Left ventricle myocardium inferior (tissue), 1 donor: Measurements from ENCODE around the gene TAF1. TPM values are rescaled to one million over a fixed set of nuclear protein-coding genes. Genes with fewer than 3 reads are reported as not detected.
A peak's percentile ranks its signal among the peaks of the same experiment; 100 is the strongest.
"Not testable (repeated sequence)": the region's sequence is repeated elsewhere in the genome, so short reads cannot be mapped to it uniquely, and the experiment has no call there.

ENCODE experiments used
- DNase-seq: peaks from one replicate; pipeline ENCODE4 v3.0.0-alpha.2; 2020
- H3K27ac ChIP-seq: fragments of 200-600 bp; replicated peaks from 2 replicates; pipeline ENCODE4 v1.8.0; 2021
- H3K27me3 ChIP-seq: fragments of 200-600 bp; 2 replicates; pipeline ENCODE4 v1.8.0; 2021; ENCODE audit warnings: low read depth
- H3K36me3 ChIP-seq: fragments of 200-600 bp; 2 replicates; pipeline ENCODE4 v1.8.0; 2021
- H3K4me1 ChIP-seq: fragments of 200-600 bp; 2 replicates; pipeline ENCODE4 v1.8.0; 2021
- H3K4me3 ChIP-seq: fragments of 200-600 bp; 2 replicates; pipeline ENCODE4 v1.8.0; 2021; ENCODE audit warnings: mild to moderate bottlenecking, moderate library complexity
- H3K9me3 ChIP-seq: fragments of 200-600 bp; replicated peaks from 2 replicates; pipeline ENCODE4 v1.8.0; 2021
- intact Hi-C: fragments of 100-400 bp; cut with micrococcal nuclease; formaldehyde crosslinking; loops from one replicate; pipeline ENCODE4 v1.11.0; 2022
- total RNA-seq: library from RNA; stranded (reverse); fragmentation: NEBNext Ultra II Directional; extraction: Animal tissue kit (Norgen Biotek cat#: 25700); gene quantifications from one replicate; pipeline ENCODE4 v1.2.1, GENCODE V29; 2021
- TF ChIP-seq, protein P1 (sequence below): fragments of 200-600 bp; IDR thresholded peaks from 2 replicates; pipeline ENCODE4 v1.8.0; 2021; ENCODE audit warnings: antibody characterized with exemption, mild to moderate bottlenecking, borderline replicate concordance
- donor health status: DM: no; HTN: yes; CAD: no; lungs with severe emphysema.

The TAF1 gene
- total RNA-seq, 1 donor from 2014 or later: 15.9 TPM

DNA sequence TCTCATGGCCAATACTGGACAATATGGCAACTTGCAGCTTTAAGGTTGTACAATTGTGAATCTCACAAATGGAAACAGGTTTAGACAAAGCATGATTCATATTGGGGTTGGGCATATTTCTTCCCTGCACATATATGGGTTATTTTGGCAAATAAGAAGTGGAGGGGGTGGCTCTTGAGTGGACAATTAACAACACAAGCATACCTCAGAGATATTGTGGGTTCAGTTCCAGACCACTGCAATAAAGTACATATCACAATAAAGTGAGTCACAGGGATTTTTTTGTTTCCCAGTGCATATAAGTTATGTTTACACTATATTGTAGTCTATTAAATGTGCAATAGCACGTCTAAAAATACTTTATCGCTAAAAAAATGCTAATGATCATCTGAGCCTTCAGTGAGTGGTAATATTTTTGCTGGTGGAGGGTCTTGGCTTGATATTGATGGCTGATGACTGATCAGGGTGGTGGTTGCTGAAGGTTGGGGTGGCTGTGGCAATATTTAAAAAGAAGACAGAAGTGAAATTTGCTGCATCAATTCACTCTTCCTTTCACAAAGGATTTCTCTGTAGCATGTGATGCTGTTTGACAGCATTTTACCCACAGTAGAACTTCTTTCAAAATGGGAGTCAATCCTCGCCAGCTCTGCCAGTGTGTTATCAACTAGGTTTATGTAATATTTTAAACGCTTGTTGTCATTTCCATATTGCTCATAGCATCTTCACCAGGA lies 116.2 kb downstream of the TAF1 start:
- H3K36me3 ChIP-seq: no peaks in the 10 kb centered on the region
- no peak for DNase-seq
- TF ChIP-seq, protein P1, sequence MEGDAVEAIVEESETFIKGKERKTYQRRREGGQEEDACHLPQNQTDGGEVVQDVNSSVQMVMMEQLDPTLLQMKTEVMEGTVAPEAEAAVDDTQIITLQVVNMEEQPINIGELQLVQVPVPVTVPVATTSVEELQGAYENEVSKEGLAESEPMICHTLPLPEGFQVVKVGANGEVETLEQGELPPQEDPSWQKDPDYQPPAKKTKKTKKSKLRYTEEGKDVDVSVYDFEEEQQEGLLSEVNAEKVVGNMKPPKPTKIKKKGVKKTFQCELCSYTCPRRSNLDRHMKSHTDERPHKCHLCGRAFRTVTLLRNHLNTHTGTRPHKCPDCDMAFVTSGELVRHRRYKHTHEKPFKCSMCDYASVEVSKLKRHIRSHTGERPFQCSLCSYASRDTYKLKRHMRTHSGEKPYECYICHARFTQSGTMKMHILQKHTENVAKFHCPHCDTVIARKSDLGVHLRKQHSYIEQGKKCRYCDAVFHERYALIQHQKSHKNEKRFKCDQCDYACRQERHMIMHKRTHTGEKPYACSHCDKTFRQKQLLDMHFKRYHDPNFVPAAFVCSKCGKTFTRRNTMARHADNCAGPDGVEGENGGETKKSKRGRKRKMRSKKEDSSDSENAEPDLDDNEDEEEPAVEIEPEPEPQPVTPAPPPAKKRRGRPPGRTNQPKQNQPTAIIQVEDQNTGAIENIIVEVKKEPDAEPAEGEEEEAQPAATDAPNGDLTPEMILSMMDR: no peak
- H3K9me3 ChIP-seq: no peaks in the 10 kb centered on the region
- H3K27me3 ChIP-seq: no peaks in the 10 kb centered on the region
- H3K27ac ChIP-seq: no peak overlapping the region
- H3K4me1 ChIP-seq: no peaks in the 10 kb centered on the region
- no peak overlapping the region for H3K4me3 ChIP-seq
- intact Hi-C loops: no loop called here

DNA sequence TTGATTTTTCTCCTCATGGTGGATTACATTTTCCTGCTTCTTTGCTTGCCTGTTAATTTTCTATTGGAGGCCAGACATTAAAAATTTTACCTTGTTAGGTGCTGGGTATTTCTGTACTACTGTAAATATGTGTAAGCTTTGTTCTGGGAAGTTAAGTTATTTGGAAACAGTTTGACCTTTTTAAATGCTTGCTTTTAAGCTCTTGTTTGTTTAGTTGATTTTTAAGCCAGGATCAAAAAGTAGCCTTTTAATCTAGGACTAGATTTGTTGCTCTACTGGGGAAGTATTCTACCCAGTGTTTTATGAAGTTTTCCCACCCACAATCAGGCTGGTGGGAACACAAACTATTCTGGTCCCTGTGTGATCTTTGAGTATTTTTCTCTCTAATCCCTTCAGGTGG lies 121.7 kb downstream of the TAF1 start:
- H3K27ac ChIP-seq: no peak overlapping the region
- DNase-seq: no peak
- intact Hi-C loops: no loop called here
- peaks cover 3% of the 10 kb centered on the region for H3K4me1 ChIP-seq
- TF ChIP-seq, protein P1: no peak
- no peaks in the 10 kb centered on the region for H3K36me3 ChIP-seq
- no peak overlapping the region for H3K4me3 ChIP-seq
- H3K27me3 ChIP-seq: no peaks in the 10 kb centered on the region
- H3K9me3 ChIP-seq: no peaks in the 10 kb centered on the region

DNA sequence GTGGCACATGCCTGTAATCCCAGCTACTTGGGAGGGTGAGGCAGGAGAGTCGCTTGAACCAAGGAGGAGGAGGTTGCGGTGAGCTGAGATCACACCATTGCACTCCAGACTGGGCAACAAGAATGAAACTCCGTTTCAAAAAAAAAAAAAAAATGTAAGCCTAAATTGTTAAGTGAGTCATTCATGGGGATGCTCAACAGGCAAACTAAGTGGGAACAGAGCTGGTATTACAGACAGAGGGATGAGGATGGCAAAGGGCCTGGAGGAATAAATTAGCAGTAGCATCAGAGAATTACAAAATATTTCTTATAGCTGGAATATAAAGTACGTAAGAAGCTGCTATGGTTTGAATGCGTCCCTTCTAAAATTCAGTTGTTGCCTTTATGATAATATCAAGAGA lies 123.4 kb downstream of the TAF1 start:
- intact Hi-C loops: no loop called here
- Histone ChIP-seq H3K9me3 (no peaks in the 10 kb centered on the region), H3K4me3 (no peak overlapping the region), H3K36me3 (no peaks in the 10 kb centered on the region), H3K27ac (no peak overlapping the region), H3K27me3 (no peaks in the 10 kb centered on the region), H3K4me1 (peaks cover 7% of the 10 kb centered on the region)
- no peak for DNase-seq
- TF ChIP-seq, protein P1: no peak

DNA sequence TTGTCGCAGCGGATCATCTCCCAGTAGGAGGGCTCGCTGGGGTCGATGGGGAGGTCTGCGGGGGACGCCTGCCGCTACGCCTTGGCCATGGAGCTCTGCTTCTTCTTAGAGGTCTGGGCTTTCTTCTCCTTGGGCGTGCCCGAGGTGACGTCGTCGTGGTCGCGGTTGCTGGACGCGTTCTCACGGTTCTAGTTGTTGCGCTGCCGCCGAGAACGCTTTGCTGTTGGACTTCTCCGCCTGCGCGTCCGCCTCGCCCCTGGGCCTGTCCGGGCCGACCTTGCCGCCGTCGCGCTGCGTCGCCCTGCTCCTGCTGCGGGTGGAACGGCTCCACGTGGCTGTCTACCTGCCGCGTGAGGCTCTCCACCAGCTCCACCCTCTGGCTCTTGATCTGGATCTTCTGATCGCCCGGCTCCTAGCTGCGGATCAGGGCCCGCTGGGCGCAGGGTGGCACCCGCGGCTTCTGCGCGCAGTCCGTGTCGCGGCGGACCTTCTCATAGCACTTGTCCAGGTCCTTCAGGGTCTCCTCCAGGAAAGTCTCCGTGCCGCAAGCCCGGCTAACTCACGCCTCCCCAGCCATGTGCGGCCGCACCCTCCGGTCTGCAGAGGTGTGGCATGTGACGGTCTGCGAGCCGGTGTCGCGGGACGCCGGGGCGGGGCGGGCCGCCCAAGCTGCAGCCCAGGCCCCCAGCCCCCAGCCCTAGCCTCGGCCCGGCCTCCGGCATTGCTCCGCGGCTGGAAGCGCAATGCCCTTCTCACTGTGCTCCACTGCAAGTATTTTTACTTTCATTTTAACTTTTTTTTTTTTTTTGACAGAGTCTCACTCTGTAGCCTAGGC lies 126.3 kb downstream of the TAF1 start:
- intact Hi-C loops: no loop called here
- TF ChIP-seq, protein P1: no peak
- H3K4me1 ChIP-seq: peaks cover 7% of the 10 kb centered on the region
- peak; percentile 56 for DNase-seq
- H3K4me3 ChIP-seq: peak overlapping the region; percentile 73
- H3K36me3 ChIP-seq: no peaks in the 10 kb centered on the region
- no peaks in the 10 kb centered on the region for H3K27me3 ChIP-seq
- H3K9me3 ChIP-seq: no peaks in the 10 kb centered on the region
- H3K27ac ChIP-seq: peak overlapping the region; percentile 23

DNA sequence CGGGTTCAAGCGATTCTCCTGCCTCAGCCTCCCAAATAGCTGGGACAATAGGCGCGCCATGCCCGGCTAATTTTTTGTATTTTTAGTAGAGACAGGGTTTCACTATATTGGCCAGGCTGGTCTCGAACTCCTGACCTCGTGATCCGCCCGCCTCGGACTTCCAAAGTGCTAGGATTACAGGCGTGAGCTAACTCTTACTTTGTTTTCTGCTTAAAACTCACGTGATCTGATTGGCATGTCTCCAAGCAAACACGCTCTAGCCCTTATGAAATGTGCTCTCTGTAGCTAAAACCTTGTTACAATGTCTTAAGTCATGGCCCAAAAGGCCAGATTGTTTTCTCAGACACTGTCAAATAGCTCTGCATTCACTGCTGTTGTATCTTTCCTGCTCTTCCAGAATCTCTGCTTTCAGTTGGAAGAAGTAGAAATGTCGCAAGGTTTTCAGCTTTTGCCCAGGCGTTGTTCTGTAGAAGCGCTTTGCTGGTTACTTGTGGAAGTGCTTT lies 127.0 kb downstream of the TAF1 start:
- Histone ChIP-seq H3K9me3 (no peaks in the 10 kb centered on the region), H3K4me3 (peak overlapping the region; percentile 73), H3K36me3 (no peaks in the 10 kb centered on the region), H3K27ac (peak overlapping the region; percentile 27), H3K27me3 (no peaks in the 10 kb centered on the region), H3K4me1 (peaks cover 7% of the 10 kb centered on the region)
- TF ChIP-seq, protein P1: no peak
- no peak for DNase-seq
- intact Hi-C loops: no loop called here

DNA sequence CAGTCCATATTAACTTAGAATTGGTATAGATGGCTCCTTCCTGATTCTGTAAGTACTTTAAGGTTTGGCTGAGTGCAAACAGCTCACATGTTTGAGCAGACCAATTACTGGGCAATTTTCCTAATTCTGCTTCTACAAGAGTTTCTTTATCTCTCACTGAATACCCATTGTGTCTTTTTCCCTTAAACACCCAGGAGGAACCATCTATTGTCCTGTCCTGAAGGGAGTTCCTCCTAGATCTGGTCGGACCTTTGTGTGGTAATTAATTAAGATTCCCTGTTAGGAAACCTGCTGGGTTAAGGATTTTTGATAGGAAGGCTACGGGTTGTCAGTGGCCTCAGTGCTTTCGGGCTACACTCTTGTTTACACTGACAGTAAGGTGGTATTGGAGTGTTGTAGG lies 129.8 kb downstream of the TAF1 start:
- H3K27me3 ChIP-seq, H3K9me3 ChIP-seq, intact Hi-C loops, H3K27ac ChIP-seq, H3K36me3 ChIP-seq, DNase-seq, H3K4me3 ChIP-seq, H3K4me1 ChIP-seq: not testable (repeated sequence)
